LNCaP clone FGC (cell line): ENCODE measurements around the gene DLG3.

ENCODE experiments used
- DNase-seq: peaks from one replicate; pipeline ENCODE4 v3.0.0-alpha.2; 2011; ENCODE audit warnings: low read depth
- H3K4me3 ChIP-seq: 2 replicates; pipeline ENCODE4 v1.5.1; 2011; ENCODE audit warnings: mild to moderate bottlenecking, low read depth, low read length, control low read depth
- CTCF ChIP-seq: IDR thresholded peaks from 2 replicates; pipeline ENCODE4 v1.5.1; 2012; ENCODE audit warnings: mild to moderate bottlenecking; ENCODE audit not compliant: control insufficient read depth, insufficient read depth; ENCODE audit errors: extremely low read depth

The DLG3 gene

GRCh38 chrX:70446380-70447350, 2.0 kb downstream of the DLG3 start:
- H3K4me3 ChIP-seq = no peak overlapping the region
- no peak for TF ChIP-seq CTCF
- DNase-seq = no peak

- TF ChIP-seq CTCF = no peak
- no peak overlapping the region for H3K4me3 ChIP-seq
- no peak for DNase-seq
These were observed 4.9 kb downstream of the DLG3 start for GRCh38 chrX:70449457-70449966.

GRCh38 chrX:70452143-70452733, 7.6 kb downstream of the DLG3 start:
- peak; percentile 52 for TF ChIP-seq CTCF
- peak overlapping the region; percentile 59 for H3K4me3 ChIP-seq
- DNase-seq = no peak

- DNase-seq = no peak
- TF ChIP-seq CTCF = no peak
- peak overlapping the region; percentile 59 for H3K4me3 ChIP-seq
These were observed 8.5 kb downstream of the DLG3 start for GRCh38 chrX:70453024-70453618.

DNA sequence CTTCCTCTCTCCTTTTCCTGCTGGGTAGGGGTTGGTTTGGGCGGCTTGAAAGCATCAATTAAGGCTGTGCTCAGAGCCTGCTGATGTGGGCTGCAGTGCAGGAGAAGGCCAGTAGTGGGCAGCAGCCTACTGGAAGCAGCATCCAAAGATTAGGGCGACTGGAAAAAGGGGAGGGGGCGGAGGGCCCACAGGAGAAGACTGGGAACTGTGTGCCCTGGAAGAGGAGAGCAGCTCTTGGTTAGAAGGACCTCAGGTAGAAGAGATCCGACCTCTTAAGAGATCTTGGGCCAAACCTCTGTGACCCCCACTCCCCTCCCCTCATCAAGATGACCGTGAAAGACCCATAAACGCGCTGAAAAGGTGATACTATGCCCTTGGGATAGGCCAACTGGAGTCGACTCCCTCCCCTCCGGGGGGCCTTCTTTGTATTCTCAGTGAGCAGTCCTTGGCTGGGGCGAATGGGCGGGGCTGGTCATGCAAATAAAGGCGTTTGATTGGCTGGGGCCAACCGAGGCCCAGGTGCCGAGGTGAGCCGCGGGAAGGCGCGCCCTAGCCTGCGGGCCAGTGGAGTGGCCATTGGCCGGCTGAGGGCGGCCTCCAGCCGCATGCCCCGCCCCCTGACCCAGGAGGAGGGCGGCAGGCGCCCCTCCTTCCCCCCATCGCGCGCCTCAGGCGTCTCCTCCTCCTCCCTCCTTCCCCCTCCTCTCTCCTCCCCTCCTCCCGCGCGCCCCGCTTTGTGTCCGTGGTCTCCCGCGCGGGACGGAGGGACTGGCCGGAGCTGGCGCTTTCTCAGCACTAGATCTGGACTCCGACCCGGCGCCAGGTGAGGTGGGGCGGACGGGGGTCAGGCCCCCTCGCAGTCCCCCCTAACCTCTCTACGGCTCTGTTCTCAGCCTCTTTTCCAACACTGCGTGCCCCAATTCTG, 10.1 kb downstream of the DLG3 start:
- TF ChIP-seq CTCF = peak; percentile 86
- H3K4me3 ChIP-seq = peak overlapping the region; percentile 78
- peak; percentile 83 for DNase-seq
